H1 (cell line): Measurements from ENCODE around the gene CEP85L. TPM values are rescaled to one million over a fixed set of nuclear protein-coding genes. Genes with fewer than 3 reads are reported as not detected.

ENCODE experiments used
- CTCF ChIA-PET: fragments of 300-600 bp; sonication (Branson Sonifier 250); formaldehyde crosslinking; loops from one replicate; lab custom pipeline; 2021; ENCODE audit not compliant: partially characterized antibody; lab: Charles Lee
- POLR2A ChIA-PET: fragments of 300-600 bp; sonication (Branson Sonifier 250); formaldehyde crosslinking; loops from one replicate; lab custom pipeline; 2021; ENCODE audit warnings: inconsistent platforms; ENCODE audit not compliant: partially characterized antibody; lab: Charles Lee
- DNase-seq, 2 experiments: peaks; one replicate each; pipeline versions ENCODE4 v3.0.0 to v3.0.0-alpha.2; 2010 to 2022; ENCODE audit warnings: low spot score in 2 of 2, low read depth in 1 of 2, mixed read lengths in 1 of 2
- FAIRE-seq: peaks from 2 replicates; lab custom pipeline; 2011; peaks lifted over from hg19 to GRCh38; lab: Jason Lieb, UNC
- H2AFZ ChIP-seq: 2 replicates; pipeline ENCODE4 v1.8.1; 2012; ENCODE audit warnings: low read length, inconsistent platforms
- H2AK5ac ChIP-seq: 2 replicates; pipeline ENCODE4 v1.6.1; 2013; ENCODE audit warnings: low read depth, low read length
- H2BK120ac ChIP-seq: replicated peaks from 2 replicates; pipeline ENCODE3; 2013; ENCODE audit warnings: low read depth, low read length, inconsistent platforms
- H2BK12ac ChIP-seq: 2 replicates; pipeline ENCODE4 v1.6.1; 2013; ENCODE audit warnings: low read depth, low read length
- H2BK15ac ChIP-seq: 2 replicates; pipeline ENCODE4 v1.6.1; 2013; ENCODE audit warnings: low read length
- H2BK20ac ChIP-seq: 2 replicates; pipeline ENCODE4 v1.6.1; 2013; ENCODE audit warnings: low read length
- H2BK5ac ChIP-seq: 2 replicates; pipeline ENCODE4 v1.6.1; 2013; ENCODE audit warnings: low read depth, low read length
- H3K14ac ChIP-seq: 2 replicates; pipeline ENCODE4 v1.6.1; 2013; ENCODE audit warnings: inconsistent platforms; ENCODE audit not compliant: insufficient read length
- H3K18ac ChIP-seq: 2 replicates; pipeline ENCODE4 v1.6.1; 2013; ENCODE audit warnings: low read length; ENCODE audit errors: extremely low read depth
- H3K23ac ChIP-seq: 2 replicates; pipeline ENCODE4 v1.6.1; 2013; ENCODE audit warnings: inconsistent platforms; ENCODE audit not compliant: insufficient read length
- H3K23me2 ChIP-seq: 2 replicates; pipeline ENCODE4 v1.6.1; 2013; ENCODE audit warnings: low read depth, low read length
- H3K27ac ChIP-seq: 2 replicates; pipeline ENCODE4 v1.6.1; 2011; ENCODE audit warnings: low read depth, low read length, inconsistent platforms
- H3K27me3 ChIP-seq, 4 experiments: replicated peaks in 1 of 4; 1 replicate in 1 of 4; 2 replicates in 3 of 4; pipeline versions ENCODE4 v1.6.1 to v1.8.1; 2011 to 2013; ENCODE audit warnings: low read length in 3 of 4, mild to moderate bottlenecking in 3 of 4, inconsistent platforms in 2 of 4, mixed read lengths in 2 of 4, moderate library complexity in 1 of 4; ENCODE audit not compliant: control insufficient read depth in 3 of 4, insufficient read depth in 3 of 4; ENCODE audit errors: extremely low read depth in 1 of 4
- H3K36me3 ChIP-seq, 4 experiments: 2 replicates each; pipeline versions ENCODE4 v1.6.1 to v1.8.1; 2011 to 2013; ENCODE audit warnings: mild to moderate bottlenecking in 4 of 4, low read length in 3 of 4, moderate library complexity in 2 of 4, control low read depth in 1 of 4, inconsistent platforms in 1 of 4; ENCODE audit not compliant: insufficient read depth in 4 of 4, control insufficient read depth in 2 of 4
- H3K4ac ChIP-seq: replicated peaks from 2 replicates; pipeline ENCODE3; 2013; ENCODE audit warnings: low read length, low read depth, mixed read lengths, inconsistent platforms; ENCODE audit not compliant: insufficient read length
- H3K4me1 ChIP-seq, 4 experiments: replicated peaks in 1 of 4; 1 replicate in 1 of 4; 2 replicates in 3 of 4; pipeline versions ENCODE4 v1.6.1 to v1.8.1; 2011 to 2013; ENCODE audit warnings: low read length in 3 of 4, inconsistent platforms in 2 of 4, mixed read lengths in 1 of 4; ENCODE audit not compliant: insufficient read depth in 4 of 4, control insufficient read depth in 3 of 4
- H3K4me2 ChIP-seq, 2 experiments: 2 replicates each; pipeline versions ENCODE4 v1.6.1 to v1.8.1; 2011 to 2013; ENCODE audit warnings: low read depth in 2 of 2, low read length in 2 of 2, control low read depth in 1 of 2, inconsistent platforms in 1 of 2, mild to moderate bottlenecking in 1 of 2; ENCODE audit not compliant: insufficient read depth in 1 of 2
- H3K4me3 ChIP-seq, 4 experiments: fragments of 200-600, 300-600 bp in 1 of 4; sonication (generic), shearing (Covaris generic), sonication (Bioruptor Twin) in 1 of 4; 2 replicates each; pipeline versions ENCODE4 v1.5.1 to v1.8.1; 2011 to 2016; ENCODE audit warnings: low read length in 4 of 4, low read depth in 3 of 4, control low read depth in 2 of 4, inconsistent platforms in 2 of 4, mild to moderate bottlenecking in 2 of 4, mixed read lengths in 1 of 4, moderate library complexity in 1 of 4; ENCODE audit not compliant: insufficient read depth in 2 of 4; ENCODE audit errors: extremely low read depth in 1 of 4
- H3K56ac ChIP-seq: replicated peaks from 2 replicates; pipeline ENCODE3; 2013; ENCODE audit warnings: low read depth, mild to moderate bottlenecking, mixed read lengths, low read length, inconsistent platforms; ENCODE audit not compliant: insufficient read length
- H3K79me1 ChIP-seq: 2 replicates; pipeline ENCODE4 v1.6.1; 2013; ENCODE audit warnings: low read depth, low read length, control low read depth
- H3K79me2 ChIP-seq, 2 experiments: 2 replicates each; pipeline versions ENCODE4 v1.6.1 to v1.8.1; 2012 to 2013; ENCODE audit warnings: low read length in 2 of 2, mild to moderate bottlenecking in 2 of 2, inconsistent platforms in 1 of 2; ENCODE audit not compliant: insufficient read depth in 2 of 2, control insufficient read depth in 1 of 2
- H3K9ac ChIP-seq, 4 experiments: replicated peaks in 1 of 4; 1 replicate in 1 of 4; 2 replicates in 3 of 4; pipeline versions ENCODE4 v1.6.1 to v1.8.1; 2011 to 2013; ENCODE audit warnings: low read depth in 3 of 4, low read length in 3 of 4, control low read depth in 2 of 4, mild to moderate bottlenecking in 2 of 4, moderate library complexity in 2 of 4, inconsistent platforms in 1 of 4; ENCODE audit errors: extremely low read depth in 1 of 4
- H3K9me3 ChIP-seq, 2 experiments: 2 replicates each; pipeline versions ENCODE4 v1.6.1 to v1.8.1; 2012 to 2013; ENCODE audit warnings: mild to moderate bottlenecking in 2 of 2, moderate library complexity in 2 of 2, control low read depth in 1 of 2, inconsistent platforms in 1 of 2, low read depth in 1 of 2, low read length in 1 of 2, mixed read lengths in 1 of 2; ENCODE audit not compliant: insufficient read depth in 2 of 2
- H4K20me1 ChIP-seq, 2 experiments: replicated peaks in 1 of 2; 2 replicates each; pipeline versions ENCODE3 to v1.8.1; 2011 to 2013; ENCODE audit warnings: inconsistent platforms in 2 of 2, low read length in 2 of 2, mild to moderate bottlenecking in 1 of 2; ENCODE audit not compliant: insufficient read depth in 2 of 2, control insufficient read depth in 1 of 2
- H4K5ac ChIP-seq: 2 replicates; pipeline ENCODE4 v1.6.1; 2013; ENCODE audit warnings: low read length, low read depth, mixed read lengths, inconsistent platforms; ENCODE audit not compliant: insufficient read length
- H4K8ac ChIP-seq: 2 replicates; pipeline ENCODE4 v1.8.0; 2013; ENCODE audit warnings: mild to moderate bottlenecking, moderate library complexity, low read length, inconsistent platforms; ENCODE audit not compliant: insufficient read depth; ENCODE audit errors: extremely low read depth
- H4K91ac ChIP-seq: replicated peaks from 2 replicates; pipeline ENCODE3; 2013; ENCODE audit warnings: low read length, mixed read lengths, inconsistent platforms; ENCODE audit not compliant: insufficient read length
- CEBPB ChIP-seq: IDR thresholded peaks from 2 replicates; pipeline ENCODE4 v1.6.1; 2012; ENCODE audit warnings: low read depth, low read length
- CTBP2 ChIP-seq: IDR thresholded peaks from 2 replicates; pipeline ENCODE4 v1.7.0; 2011; ENCODE audit warnings: borderline replicate concordance, mild to moderate bottlenecking, moderate library complexity, mixed read lengths, low read length; ENCODE audit not compliant: insufficient read depth, insufficient read length
- GTF2F1 ChIP-seq: IDR thresholded peaks from 2 replicates; pipeline ENCODE4 v1.6.1; 2012; ENCODE audit warnings: low read depth, low read length, improper control_type of control experiment, borderline replicate concordance
- HDAC6 ChIP-seq: IDR thresholded peaks from one replicate; pipeline ENCODE4 v1.7.1; 2012; ENCODE audit warnings: low read depth, mild to moderate bottlenecking, inconsistent platforms, low read length, moderate library complexity
- KDM4A ChIP-seq: IDR thresholded peaks from one replicate; pipeline ENCODE4 v1.7.1; 2012; ENCODE audit warnings: low read depth, mild to moderate bottlenecking, moderate library complexity, low read length, inconsistent platforms; ENCODE audit not compliant: severe bottlenecking
- RAD21 ChIP-seq, 2 experiments: IDR thresholded peaks in 1 of 2; conservative IDR thresholded peaks in 1 of 2; 2 replicates each; pipeline ENCODE4 v1.6.1; 2011; ENCODE audit warnings: low read depth in 2 of 2, low read length in 2 of 2, improper control_type of control experiment in 1 of 2, inconsistent platforms in 1 of 2, mild to moderate bottlenecking in 1 of 2, moderate library complexity in 1 of 2
- SP4 ChIP-seq: IDR thresholded peaks from 2 replicates; pipeline ENCODE4 v1.6.1; 2012; ENCODE audit warnings: low read length, inconsistent platforms
- YY1 ChIP-seq: IDR thresholded peaks from 2 replicates; pipeline ENCODE4 v1.6.1; 2011; ENCODE audit warnings: low read depth, mild to moderate bottlenecking, low read length
- ZNF274 ChIP-seq: IDR thresholded peaks from 2 replicates; pipeline ENCODE4 v1.7.0; 2012; ENCODE audit warnings: low read length, borderline replicate concordance; ENCODE audit errors: extremely low read depth
- WGBS, 2 experiments: shearing (Covaris generic) in 1 of 2; methylation state at CpG; one replicate each; pipeline versions ENCODE4 v1.1.6 to v1.1.7; 2013 to 2015; ENCODE audit warnings: low lambda C conversion rate in 2 of 2, mixed read lengths in 2 of 2, inconsistent platforms in 1 of 2, low coverage in 1 of 2, missing lambda C conversion rate in 1 of 2; ENCODE audit not compliant: insufficient replicate concordance in 2 of 2, insufficient coverage in 1 of 2, insufficient read length in 1 of 2; ENCODE audit errors: extremely low coverage in 1 of 2, missing lambda C conversion rate in 1 of 2; 5-methylcytosine and 5-hydroxymethylcytosine counted together
- polyA plus RNA-seq, 7 experiments: library from polyadenylated mRNA; depleted of rRNA in 3 of 7; stranded (reverse) in 5 of 7; unstranded in 2 of 7; fragments of >200 nt in 5 of 7; fragments of 200-250 nt in 2 of 7; gene quantifications; 1 replicate in 5 of 7; 2 replicates in 1 of 7; 4 replicates in 1 of 7; pipeline versions ENCODE4 v1.2.1 to v1.2.3, GENCODE V29; 2011 to 2013; ENCODE audit warnings: missing spikeins in 2 of 7, mixed read lengths in 2 of 7
- total RNA-seq: library from RNA; stranded (reverse); fragmentation: NEBNext Ultra II Directional; extraction: Animal tissue kit (Norgen Biotek cat#: 25700); gene quantifications from 2 replicates; pipeline ENCODE4 v1.2.1, GENCODE V29; 2021

CEP85L gene
- total and polyA plus RNA-seq, 2 of the 8 experiments (the other 6 are each of a cell fraction or from before 2014, with no cell fraction given) = 3.2 to 27.6 TPM

GRCh38 chr6:118525913-118526780, 125.2 kb downstream of the CEP85L start:
- FAIRE-seq (no peak), DNase-seq (no peak)
- H3K56ac ChIP-seq = no peak overlapping the region
- ChIA-PET CTCF (interaction anchor here (2.1 to 3.4 kb wide), 2 partner anchors 54 to 241 kb away, joined by 6 to 11 read pairs; no protein-coding TSS in a partner anchor), POLR2A (no interaction called here)
- H4K91ac ChIP-seq = no peak overlapping the region
- no peak overlapping the region for H4K5ac ChIP-seq
- H2BK120ac ChIP-seq = no peak overlapping the region
- no peak overlapping the region for H3K4me2 ChIP-seq
- no peak overlapping the region for H2BK20ac ChIP-seq
- H3K4ac ChIP-seq = no peak overlapping the region
- H3K23me2 ChIP-seq = no peaks in the 10 kb centered on the region; the same call in 1 of the 2 replicates
- H3K9me3 ChIP-seq = no peaks in the 10 kb centered on the region; a peak in 1 of 4 replicates
- no peaks in the 10 kb centered on the region; a peak in 1 of 8 replicates for H3K36me3 ChIP-seq
- no peak overlapping the region for H3K23ac ChIP-seq
- no peak overlapping the region for H3K14ac ChIP-seq
- H4K8ac ChIP-seq = no peak overlapping the region
- no peaks in the 10 kb centered on the region for H3K27me3 ChIP-seq
- no peak overlapping the region for H3K4me3 ChIP-seq
- H2BK5ac ChIP-seq = no peak overlapping the region
- H2BK15ac ChIP-seq = no peak overlapping the region
- no peak overlapping the region for H3K18ac ChIP-seq
- H3K79me2 ChIP-seq = peaks cover 0 to 33% of the 10 kb centered on the region in 2 experiments; a peak in 2 of 4 replicates
- 73% methylated on average over 4 of the region's 4 CpGs; no CpG with 5 or more reads in 1 of the 2 experiments for whole genome bisulfite sequencing, 2 experiments
- H4K20me1 ChIP-seq = peaks cover 0 to 1% of the 10 kb centered on the region in 2 experiments
- no peak overlapping the region for H2BK12ac ChIP-seq
- no peak overlapping the region for H3K9ac ChIP-seq
- no peaks in the 10 kb centered on the region for H3K79me1 ChIP-seq
- no peak overlapping the region for H3K27ac ChIP-seq
- H2AFZ ChIP-seq = no peak overlapping the region
- no peak overlapping the region for H2AK5ac ChIP-seq
- H3K4me1 ChIP-seq = peaks cover 0 to 3% (median 0%) of the 10 kb centered on the region in 4 experiments; a peak in 1 of 7 replicates
- TF ChIP-seq GTF2F1 (no peak), ZNF274 (no peak), SP4 (no peak), CTBP2 (no peak), KDM4A (no peak), HDAC6 (no peak), RAD21 (IDR thresholded peaks at IDR 0.05 in 1 of 2, conservative IDR thresholded peaks at IDR 0.05 in 1 of 2; ENCODE audit: low read depth in 2 of 2, low read length in 2 of 2) (no peak), YY1 (no peak), CEBPB (no peak)
